Lung microvascular endothelial cell (primary cell): ENCODE data around the gene VAX1. TPM values are rescaled to one million over a fixed set of nuclear protein-coding genes. Genes with fewer than 3 reads are reported as not detected.

Source experiments
- DNase-seq, 2 donors: peaks; one replicate each; pipeline versions ENCODE4 v3.0.0 to v3.0.0-alpha.2; 2010; ENCODE audit warnings: low read depth in 2 of 2
- total RNA-seq: library from RNA; depleted of rRNA; stranded (reverse); fragments of >200 nt; gene quantifications from 2 replicates; pipeline ENCODE4 v1.2.1, GENCODE V29; 2014

Gene VAX1
- total RNA-seq, 1 donor from 2014 or later, result not detected

DNA sequence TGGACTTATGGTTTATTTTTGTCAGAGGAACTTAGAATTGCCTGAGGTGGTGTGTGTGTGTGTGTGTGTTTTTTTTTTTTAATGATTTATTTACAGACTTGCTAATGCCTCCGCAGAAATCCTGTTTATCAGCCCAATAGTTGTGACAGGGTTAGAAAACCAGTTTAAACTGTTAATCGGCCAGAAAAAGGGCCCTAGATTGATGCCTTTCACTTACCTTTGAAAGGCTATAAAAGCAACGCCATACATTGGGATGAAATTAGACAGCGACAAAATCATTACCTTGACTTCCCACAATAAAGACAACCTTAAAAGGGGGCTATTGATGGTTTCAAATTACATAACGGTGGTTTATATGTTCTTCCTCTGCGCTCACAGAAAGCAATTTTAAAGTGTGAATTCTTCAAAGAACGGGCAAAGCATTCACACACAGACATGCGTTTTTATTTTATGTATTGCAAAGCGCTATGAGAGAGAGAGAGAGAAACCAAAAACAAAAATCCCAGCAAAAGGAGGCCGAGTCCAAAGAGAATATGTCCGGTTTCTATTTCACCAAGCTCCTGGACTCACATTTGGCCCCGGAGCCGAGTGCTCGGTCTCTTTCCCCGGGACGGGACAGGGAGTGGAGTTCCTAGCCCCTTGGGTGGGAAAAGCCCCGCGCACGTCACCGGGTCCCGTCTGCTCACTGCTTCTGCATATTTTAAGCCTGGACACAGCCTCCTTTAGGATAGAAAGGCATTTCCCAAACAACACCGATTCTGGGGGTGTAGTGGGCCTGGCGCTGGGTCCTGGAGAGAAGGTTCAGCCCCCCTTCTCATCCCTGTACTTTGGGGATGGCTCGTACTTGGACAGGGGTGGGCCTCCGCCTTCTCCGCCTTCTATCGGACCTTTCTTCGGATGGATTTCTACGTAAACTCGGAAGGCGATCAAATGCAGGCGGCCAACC is 26.8 kb upstream of the VAX1 start:
- no peak for DNase-seq

DNA sequence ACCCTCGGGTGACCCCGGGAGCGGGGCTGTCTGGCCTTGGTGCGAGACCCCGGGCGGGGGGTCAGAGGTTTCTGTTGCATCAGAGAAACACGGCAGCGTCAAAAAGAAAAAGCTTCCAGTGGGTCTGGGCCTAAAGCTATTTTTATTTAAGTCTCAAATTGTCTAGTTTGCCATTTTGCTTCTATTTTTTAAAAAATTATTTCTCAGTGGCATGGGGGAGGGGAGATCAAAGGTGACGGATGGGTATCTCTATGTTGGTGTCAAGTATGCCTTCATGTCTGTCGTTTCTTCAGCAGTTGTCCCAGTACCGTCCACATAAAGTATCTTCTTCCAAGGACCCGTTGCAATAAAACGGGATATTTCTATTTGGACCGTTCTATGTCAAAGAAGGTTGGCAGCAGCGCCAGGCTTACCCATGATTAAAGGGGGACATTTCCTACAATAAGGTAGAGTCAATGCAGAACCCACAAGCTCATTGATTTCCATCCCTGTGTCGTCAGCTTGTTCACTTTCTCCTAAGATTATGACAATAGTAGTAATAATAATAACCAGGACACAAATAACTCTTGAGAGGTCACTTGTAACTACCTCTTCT is 26.0 kb upstream of the VAX1 start:
- no peak for DNase-seq

DNA sequence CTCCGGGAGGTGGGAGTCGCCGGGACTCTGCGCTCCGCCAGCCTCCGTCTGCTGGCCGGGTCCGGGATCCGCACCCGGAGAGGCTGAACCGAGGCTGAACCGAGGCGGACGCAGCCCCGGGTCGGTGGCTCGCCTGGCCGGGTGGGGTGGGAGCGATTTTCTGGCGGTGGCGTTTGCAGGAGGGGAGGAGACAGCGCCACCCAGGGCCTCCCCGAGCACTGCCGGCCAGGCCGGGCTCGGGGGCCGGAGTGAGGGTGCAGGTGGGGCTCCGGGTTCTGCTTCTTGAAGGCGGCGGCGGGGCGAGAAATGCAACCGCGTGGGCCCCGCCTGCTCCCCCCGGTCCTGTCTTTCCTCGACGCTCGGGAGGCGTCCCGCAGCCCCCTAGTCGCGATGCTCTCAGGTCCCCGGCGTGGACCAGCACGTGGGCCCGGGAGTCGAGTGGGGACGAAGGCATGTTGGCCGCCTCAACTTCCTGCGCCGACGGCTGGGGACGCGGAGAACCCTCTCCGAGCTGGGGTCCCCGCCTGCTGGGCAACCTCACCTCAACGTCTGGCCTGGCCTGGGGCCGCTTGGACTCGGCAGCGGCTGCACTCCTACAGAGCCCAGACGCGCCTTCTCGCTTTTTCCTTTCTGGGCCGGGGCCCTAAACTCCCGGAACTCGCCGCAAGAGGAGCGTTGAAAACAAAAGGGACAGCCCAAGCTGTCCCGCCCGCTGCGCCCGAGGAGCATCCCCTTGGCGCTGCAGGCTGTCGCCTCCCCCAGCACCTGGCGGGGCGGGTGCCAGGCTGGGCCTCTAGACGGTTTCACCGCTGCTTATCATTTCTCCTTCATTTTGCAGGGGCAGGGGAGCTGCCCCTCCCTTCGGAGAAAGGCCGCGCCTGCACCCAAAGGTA is 25.2 kb upstream of the VAX1 start:
- DNase-seq, result no peak

DNA sequence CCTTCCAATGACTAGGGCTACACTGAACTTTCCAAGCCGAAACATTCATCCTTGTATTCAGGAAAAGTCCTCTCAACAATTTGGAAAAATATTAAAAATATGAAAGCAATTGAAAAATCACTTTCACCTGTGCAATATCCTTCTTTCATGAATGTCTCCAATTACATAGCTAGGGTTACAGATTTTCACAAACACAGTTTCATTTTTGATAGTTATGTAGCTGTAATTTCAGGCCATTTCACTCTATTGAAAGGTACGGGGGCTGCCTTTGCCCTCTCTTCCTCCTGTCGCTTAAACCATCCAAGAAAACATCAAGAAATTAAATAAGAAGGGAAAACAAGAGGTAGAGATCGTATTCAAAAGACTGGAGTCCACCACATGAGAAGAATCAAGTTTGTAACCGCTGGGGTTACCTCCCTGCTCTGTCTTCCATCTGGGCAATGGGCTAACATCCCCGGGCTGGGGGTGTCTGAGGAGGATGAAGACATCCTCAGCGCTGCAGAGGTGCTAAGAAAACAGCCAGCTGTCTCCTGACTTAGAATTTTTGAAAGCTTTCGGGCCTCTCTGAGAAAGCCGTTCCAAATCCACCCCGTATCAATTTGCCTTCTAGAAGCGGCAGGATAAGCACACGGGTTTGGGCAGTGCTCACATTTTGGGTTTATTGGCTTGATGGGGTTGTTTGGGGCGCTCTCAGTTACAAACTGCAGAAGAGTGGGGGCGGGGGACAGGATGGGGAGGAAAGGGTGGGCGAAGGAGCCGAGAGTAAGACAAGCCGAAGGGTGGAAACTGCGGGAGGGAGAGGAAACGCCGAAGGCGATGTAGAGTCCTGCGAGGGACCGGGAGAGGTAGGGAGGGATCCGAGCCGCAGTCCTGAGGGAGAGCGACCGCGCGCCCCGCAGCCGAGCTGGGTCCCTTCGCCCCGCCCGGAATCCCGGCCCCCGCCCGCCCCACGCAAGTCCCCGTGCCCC is 24.3 kb upstream of the VAX1 start:
- DNase-seq, result no peak

DNA sequence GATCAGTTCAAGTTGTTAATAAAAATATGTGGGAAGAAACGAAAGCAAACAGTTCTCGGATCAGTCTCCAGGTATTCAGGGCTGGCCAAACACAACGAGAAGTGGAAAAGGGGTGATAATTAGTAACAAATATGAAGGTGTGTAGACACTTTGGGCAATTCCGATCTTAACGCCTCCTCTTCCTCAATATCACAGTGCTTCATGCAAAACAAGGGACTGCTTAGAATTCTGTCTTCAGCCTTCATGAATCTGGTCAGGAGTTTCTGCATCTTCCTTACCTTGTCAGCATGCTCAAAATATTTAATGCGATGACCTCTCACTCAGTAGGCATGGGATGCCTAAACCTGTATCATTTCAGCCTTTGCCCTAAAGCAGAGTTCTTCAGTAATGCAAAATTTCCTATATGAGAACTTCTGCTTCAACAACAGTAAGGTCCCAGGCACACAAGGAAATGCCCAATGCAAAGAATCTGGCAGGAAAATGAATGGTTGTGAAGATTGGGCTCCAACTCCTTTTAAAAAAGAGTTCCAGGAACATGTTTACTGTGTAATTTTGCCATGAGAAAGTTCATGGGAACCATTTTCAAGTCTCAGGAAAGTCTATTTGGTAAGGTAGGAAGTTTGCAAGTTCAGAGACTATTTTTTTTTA is 23.4 kb upstream of the VAX1 start:
- DNase-seq, result no peak

DNA sequence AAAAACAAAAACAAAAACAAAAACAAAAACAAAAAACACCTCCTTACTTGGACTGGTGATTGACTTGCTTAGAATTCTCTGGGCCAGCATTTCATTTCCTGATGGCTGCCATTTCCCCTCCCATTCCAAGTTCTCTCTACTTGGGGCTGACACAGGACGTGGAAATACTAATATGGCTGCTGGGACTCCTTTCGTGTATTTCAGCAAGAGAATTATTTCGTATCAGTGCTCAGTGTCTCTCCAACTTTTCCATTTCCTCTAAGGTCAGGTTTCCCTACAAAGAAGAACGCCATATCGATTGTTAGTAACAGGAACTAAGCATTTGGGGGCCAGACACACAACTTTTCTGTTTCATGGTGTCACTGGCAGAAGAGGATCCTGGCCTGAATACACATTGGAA is 22.5 kb upstream of the VAX1 start:
- no peak for DNase-seq

DNA sequence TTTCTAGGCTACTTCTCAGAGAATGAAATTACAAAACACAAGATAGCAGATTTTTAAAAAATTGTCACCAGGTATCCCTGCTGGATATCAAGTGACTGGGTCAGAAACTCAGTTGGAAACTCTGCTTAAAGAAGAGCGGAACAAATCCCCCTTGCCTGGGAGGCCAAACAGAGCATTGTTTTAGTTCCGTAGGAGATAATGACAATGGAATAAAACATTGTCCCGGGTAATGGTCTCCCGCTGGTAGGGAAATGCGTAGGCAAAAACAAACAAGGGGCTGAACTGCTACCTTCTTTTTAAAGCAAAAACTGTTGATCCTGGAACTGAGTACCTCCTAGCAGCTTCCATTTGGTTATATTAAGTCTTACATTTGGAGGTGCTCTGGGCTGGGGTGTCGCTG is 21.3 kb upstream of the VAX1 start:
- DNase-seq, result no peak

DNA sequence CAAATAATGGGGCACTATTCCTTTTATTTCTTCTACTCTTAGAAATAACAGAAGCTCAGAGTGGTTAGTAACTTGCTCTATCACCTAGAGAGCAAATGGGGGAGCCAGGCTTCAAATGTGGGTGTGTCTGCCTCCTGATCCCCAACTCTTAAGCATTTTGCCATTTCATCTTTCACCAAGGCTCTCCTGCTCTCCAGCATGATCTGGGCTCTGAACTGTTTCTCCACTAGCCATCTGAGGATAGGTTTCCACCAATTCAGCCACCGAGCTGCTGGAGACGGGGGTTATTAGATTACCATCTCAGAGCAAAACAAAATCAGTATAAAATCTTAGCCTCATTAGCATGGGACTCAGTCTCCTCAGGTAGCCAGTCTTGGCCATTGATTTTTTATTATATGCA is 20.2 kb upstream of the VAX1 start:
- DNase-seq, result no peak

DNA sequence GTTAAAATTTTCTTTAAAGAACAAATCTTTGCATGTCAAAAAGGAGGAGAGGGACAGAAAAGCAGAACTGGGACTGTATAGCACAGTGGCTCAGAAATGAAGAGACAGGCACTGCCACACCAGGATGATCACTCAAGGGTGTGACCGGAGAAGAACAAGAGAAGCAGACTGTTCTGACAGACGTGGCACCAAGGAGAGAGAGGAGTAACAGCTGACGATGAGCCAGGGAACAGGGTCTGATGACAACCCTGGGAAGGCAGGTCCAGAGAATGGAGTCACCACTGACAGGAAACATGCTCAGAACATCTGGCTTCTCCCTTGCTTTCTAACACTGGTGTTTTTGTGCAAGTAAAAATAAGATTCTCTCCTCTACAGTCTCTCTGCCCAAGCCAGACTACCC is 14.6 kb upstream of the VAX1 start:
- no peak for DNase-seq

DNA sequence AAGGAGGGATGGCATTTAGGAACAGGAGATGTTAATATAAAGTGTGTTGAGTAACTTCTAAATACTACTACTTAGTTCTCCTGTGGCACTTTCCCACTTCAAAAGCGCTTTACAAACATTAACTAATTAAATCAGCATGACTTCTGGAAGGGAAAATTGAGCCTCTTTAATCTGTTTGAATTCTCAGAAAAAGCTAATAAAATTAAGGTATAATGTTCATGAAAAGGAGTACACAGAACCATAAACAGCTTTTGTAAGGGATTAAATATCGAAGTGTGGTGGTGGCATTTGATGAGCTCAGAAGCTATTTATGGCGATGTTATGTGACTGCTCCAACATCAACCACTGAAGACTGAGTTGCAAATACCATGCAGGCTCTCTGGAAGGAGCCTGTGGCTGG is 10.2 kb upstream of the VAX1 start:
- no peak for DNase-seq

DNA sequence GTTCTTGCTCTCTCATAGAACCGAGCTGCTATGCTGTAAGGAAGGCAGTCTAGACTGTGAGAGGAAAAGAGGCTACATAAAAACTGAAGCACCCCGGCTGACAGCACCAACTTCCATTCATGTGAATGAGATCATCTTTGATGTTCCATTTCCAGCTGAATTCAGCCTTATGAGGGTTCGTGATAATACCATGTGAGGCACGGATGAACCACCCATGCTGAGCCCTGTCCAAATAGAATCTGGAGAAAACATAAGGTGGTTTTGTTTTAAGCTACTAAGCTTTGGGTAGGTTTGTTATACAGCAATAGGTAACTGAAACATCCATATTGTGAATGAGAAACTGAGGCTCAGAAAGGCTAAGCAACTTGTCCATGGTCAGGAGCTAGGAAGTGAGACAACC is 6.9 kb upstream of the VAX1 start:
- DNase-seq, result no peak

DNA sequence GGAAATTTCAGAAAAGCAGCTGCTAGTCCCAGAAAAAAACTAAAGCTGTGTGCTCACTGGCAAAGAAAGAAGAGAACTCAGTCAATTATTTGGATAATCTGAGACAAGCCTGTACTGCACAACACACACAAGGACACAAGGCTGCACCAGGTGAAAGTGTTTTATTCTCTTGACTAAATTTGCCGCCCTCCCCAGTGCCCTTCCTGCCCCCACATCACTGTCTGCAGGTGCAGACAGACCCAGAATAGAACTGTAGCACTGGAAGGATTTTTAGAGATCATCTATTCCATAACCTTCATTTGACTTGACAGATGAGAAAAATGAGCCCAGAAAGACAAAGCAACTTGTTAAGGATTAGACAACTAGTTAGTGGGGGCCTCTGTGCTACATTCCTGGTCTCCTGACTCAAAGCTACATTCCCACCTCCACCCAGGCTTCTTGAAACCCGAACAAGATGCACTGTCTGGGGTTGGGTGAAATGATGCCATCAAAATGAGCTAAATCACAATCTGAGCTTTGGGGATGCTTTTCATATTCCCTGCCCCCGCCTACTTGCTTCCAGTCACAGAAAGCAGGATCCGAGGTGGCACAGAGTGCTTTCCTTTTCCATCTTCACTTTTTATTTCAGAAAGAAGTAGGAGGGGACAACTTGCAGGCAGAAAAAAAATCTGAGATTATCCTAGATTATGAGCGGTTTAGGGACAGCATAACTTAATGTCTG is 5.2 kb upstream of the VAX1 start:
- no peak for DNase-seq

DNA sequence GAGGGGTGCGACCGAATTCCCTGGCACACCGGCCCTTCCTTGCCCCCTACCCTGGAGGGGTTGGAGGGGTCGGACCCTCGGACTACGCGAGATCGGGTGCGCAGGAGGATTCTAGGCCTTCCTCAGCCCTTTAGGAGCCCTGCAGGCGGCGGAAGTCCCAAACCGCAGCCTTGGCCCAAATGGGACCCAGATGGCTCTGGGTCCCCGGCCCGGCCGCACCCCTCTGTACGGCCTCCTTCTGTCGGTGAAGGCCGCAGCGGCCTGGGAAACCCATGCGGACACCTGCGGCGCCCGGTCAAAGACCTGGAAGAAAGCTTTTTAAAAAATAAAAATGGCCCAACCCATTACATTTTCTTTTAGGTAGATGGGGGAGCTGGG is 2.4 kb upstream of the VAX1 start:
- no peak for DNase-seq

DNA sequence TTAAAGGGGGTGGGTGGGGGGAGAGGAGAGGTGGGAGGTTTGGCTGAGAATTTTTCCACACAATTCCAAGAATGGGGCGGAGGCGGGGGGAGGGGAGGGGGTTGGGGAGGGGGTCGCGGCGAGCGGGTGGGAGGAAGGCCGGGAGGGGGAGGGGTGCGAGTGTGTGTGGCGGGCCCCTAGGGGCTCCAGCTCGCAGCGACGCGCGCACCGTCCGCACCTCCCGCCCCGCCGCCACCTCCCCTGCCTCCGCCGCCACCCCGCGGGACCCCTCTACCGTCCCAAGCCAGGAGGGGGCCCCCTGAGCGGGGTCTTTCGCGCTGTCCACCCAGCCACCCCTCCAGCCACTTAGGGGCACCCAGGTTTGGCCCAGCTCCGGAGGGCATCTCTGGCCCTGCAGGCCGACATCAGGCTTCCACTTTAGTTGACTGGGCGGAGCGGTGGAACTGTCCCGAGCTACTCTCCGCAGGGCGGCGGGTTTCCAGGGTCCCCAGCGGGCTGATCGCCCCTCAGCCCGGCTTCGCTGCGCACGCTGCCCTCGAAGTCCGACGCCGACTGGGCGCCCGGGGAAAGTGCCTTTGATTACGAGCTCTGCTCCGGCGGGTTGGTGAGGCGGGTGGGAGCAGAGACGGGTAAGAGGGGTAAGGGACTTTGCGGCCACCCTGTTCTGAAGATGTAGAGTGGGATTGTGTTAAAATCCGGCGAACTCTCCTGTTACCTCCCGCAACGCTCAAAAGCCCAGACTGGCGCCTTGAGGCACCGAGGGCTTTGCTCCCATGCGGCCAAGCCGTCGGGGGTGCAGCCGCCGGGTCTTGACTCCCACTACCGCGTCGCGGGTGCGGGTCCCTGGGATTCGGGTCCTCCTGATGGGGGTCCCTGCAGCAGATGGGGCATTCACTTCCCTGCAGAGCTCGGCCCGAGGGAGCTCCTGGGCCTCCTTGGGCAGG is 1.8 kb upstream of the VAX1 start:
- DNase-seq, result no peak

DNA sequence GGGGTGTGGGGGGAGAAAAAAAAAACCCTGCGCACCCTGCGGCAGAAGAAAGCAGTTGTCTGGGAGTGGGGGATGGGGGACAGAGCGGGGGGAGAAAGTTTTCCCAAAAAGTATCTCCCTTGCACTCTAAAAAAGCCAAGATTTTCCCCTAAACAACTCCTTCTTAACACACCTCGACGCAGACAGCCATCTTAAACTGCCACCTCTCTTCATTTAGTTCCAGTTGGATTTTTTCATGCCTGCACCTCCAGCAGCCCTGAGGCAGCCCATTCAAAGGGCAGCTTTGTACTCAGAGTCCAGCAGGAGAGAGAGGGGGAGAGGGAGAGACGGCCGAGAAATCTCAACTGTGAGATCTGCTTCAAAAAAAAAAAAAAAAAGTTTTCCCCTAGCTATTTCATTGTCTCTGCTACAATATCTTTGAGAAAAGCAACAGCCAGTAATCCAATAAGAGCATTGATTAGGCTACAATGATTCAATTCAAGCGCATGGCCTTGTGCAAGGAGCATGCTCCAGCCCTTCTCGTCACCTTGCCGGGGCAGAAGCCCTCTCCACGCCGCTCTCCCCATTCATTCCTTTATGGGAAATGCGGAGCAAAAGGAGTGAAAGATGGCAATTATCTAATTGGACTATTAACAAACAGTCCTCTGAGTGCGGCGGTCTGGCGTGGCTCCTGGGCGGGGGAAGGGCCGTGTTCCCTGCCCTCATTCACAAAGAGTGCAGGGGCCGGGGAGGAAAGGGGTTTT is 939 bp upstream of the VAX1 start:
- no peak for DNase-seq

DNA sequence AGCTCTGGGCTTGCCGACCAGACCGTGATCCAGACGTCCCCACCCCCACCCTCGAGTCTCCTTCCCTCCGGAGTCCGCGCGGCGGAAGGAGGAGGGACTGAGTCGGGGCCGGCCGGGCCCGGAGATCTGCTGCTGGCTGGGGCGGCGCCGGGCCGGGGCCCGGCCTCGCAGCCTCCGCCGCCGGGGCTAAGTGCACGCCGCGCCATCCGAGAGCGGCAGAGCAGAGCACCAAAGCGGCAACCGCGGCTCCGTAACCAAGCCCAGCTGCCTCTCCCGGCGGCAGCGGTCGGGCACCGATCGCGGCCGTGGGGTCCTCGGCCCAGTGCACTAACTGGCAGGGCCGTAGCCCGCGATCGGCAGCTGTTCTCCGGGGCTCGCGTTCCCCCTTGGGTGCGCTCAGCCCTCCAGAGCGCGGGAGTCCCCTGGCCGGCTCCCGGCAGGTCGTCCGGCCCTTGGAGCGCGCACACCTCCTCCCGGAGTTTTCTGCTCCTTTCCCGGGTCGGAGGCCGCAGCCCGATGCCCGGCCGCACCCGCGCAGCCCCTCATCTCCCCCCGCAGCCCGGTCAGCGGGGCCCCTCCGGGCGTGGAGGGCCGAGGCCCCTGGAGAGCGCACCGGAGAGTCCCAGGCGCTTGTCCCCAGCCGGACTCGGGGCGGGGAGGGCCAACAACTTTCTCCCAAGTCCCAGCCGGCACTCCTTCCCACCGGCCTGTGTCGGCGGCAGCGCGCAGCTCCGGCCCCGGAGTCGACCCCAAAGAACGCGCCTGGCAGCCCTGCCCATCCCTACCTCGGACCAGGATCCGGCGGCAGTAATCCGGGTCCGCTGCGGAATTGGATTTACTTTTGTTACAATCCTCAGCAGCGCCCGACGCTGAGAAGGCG is 799 bp downstream of the VAX1 start:
- DNase-seq, result peak; percentile 19 to 29

DNA sequence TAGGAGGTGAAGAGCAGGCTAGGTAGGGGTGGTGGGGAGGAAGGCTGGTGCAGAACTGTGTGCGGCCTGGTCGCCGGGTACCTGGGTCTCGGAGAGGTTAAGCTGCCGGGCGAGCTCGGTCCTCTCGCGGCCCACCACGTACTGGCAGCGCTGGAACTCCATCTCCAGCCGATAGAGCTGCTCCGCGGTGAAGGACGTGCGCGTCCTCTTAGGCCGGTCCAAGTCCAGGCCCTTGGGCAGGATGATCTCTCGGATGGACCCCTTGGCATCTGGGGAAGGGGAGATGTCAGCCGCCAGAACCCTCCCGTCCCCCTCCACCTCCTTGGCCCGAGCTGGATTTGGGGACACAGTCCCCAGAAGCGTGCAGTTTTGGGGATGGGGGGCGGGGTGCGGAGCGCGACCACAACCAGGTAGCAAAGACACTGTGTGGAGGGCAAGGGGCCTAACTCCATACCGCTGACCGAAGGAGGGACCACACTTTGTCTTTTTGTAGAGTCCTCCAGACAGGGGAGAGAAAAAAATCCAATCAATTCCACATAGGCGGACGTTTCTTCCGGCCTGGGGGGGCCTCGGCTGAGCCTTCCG is 1.6 kb downstream of the VAX1 start:
- DNase-seq, result no peak
